GM21526 (cell line): ENCODE data around the gene SYT13.
"Not testable (repeated sequence)": the region's sequence is repeated elsewhere in the genome, so short reads cannot be mapped to it uniquely, and the experiment has no call there.

Experiments used
- ATAC-seq: cut with Tn5 transposase; IDR thresholded peaks from one replicate; pipeline ENCODE4 v1.9.1; 2021; ENCODE audit warnings: moderate library complexity; ENCODE audit not compliant: unreplicated experiment, low FRiP score

The SYT13 gene

DNA sequence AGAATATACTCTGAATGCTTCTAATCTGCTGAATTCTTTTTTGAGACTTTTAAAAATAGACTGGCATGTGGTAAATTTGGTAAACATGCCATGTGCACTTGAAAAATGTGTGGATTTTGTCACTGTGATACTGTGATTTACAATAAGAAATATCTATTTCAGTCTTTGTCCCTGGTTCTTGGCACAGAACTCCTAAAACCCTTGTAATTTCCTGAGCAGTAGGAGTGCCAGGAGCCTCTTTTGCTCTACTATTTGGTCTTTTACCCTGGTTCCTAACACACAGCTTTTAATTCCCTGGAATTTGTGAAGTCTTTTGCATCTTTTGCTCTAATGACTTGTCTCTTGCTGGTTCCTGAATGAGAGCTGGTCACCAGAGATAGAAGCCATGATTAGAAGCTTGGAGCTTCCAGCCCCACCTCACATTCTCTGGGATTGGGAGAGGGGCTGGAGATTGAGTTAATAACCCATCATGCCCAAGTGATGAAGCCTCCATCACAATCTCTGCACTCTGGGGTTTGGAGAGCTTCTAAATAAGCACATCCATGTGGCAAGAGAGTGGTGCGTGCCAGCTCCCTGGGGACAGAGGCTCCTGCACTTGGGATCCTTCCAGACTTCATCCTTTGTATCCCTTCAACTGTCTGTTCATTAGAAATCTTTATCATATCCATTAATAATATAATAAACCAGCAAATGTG, 27.2 kb upstream of the SYT13 start:
- ATAC-seq, result no peak

DNA sequence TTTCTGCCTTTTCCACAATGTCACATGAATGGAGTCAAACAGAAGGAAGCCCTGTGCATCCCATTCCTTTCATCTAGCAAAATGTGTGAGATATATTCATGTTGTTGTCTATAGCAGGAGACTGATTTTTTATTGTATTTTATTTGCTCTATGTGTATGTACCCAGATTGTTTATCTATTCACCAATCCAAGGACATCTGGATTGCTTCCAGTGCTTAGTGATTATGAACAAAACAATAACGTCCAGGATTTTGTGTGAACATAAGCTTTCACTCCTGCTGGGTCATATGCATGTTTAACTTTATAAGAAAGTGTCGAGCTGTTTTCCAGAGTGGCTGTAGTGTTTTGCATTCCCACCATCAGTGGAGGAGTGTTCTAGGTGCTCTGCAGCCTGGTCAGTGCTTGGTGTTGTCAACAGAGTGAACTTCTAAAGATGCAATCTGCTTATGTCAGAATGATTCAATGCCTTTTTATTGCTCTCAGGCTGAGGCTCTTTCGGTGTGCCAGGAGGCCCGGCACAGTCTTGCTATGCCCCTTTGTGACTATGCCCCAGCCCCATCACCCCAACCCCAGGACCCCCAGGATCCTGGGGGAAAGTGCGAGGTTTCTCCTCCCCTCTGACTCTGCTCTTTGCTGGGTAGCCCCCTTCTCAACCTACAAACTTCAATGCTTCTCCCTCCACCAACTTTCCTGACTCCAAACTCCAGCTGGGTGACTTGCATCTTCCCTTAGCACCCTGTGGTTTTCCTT, 19.9 kb upstream of the SYT13 start:
- no peak for ATAC-seq

DNA sequence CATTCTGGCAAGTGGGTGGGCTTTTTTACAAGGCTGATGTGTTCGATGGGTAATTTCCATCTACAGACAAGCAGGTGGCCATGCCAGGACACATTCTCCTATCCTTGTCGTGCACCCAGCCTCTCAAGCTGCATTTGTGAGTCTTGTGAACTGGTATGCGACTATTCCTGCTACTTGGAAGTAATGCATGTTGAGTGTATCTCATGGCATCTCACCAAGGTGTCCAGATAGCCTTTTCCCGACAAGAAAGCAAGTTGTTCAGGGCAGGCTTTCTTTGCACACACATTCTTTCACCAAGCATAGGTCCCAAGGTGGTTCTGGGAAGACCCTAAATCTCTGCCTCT, 18.8 kb upstream of the SYT13 start:
- ATAC-seq, result no peak

DNA sequence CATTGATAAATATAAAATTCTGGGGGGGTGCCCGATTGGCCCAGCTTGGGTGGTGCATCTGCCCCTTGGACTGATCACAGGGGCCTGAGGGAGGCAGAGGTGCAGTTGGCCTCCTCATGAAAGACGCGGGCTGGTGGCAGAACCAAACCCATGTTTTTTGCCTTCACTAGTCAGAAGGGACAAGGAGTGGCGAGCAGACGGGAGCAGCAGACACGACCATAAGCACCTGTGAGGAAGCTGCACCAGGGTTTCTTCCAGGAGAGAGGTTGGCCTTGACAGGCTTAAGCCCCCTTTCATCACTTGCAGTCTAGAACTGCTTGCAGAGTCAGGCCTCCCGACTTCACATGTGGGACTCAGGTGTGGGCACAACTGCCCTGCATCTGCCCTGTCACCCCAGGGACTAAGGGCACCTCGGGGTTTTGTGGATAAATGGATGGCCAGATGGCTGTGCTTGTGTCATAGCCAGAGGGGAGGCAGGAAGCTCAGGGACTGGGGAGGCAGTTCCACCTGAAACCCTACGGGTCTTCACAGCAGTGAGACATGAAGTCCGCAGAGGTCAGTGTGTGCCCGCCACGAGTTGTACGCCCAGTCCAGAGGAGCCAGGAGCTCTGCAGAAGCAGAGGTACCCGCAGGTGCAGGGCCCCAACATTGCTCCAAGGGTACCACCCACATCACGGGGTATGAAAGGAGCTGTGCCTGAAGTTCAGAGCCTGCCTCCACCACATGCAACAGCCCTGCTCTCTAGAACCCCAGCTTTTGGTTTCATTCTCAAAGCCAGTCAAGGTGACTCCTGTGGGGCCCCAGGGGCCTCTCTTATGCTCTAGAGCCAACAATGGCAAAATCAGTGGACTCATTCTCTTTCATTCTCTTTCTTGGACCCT, 18.2 kb upstream of the SYT13 start:
- no peak for ATAC-seq

DNA sequence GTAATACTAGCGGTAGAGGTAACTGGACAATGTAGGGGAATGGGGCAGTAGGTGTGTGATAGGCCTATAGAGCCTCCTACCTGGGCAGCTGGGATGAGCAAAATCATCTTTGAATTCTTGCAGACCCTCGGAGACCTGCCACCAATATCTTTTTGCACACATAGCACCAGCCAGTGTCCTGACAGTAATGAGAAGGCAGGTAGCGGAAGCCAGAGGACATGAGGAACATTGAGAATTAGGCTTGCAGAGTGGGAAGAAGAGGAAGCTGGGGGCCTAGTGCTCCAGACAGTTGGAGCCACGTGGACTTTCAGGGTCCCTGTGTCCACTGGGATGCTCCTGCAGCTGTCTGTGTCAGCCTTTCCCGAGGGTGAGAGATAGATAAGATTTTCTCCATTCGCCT, 17.2 kb upstream of the SYT13 start:
- no peak for ATAC-seq

DNA sequence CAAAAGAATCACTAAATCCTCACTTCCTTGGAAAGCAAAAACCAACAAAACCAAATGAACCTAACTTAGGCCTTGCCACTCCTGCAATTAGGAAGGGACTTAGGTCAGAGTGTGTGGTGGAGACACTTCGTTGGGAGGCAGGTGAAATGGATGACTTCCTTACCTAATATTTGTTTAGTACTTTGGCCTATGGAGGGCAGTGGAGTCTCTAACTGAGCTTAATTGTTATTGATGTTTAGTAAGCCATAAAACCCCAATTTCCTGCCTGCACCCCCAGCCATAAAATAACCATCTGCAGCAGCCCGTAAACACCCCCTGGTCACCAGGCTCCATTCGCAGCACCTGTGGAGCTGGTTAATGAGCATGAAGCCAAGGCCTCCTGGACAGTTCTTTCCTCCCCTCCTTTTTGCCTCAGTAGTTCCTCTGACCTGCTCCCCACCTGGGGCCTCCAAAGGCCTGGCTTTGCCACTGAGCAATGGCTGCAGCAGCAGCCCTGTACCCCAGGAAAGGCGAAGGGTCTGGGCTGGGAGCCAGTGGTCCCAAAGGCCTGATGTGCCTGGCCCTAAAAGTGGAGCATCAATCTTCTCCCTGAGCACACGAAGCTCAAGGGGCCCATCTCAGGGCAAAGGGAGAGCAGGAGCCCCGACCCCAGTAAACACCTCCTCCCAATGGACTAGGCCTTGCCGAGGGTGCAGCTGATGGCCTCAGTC, 15.6 kb upstream of the SYT13 start:
- ATAC-seq, result no peak

DNA sequence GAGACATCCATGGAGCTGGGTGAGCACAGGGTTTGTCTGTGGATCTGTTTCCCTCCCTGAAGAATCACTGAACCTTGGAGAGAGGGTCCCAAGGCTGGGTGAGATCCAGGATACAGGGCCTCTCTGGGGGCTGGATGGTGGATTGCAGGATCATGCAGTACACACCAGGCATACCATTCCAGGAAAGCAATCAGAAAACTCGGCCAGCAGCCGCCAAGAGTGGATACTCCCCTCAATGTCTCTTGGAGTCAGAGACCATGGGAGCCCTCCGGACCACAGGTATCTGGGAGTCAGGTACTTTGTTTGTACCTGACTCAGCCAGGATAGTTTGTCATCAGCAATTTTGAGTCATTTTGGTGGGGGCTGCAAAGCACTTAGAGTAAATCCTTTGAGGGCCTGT, 14.6 kb upstream of the SYT13 start:
- no peak for ATAC-seq

DNA sequence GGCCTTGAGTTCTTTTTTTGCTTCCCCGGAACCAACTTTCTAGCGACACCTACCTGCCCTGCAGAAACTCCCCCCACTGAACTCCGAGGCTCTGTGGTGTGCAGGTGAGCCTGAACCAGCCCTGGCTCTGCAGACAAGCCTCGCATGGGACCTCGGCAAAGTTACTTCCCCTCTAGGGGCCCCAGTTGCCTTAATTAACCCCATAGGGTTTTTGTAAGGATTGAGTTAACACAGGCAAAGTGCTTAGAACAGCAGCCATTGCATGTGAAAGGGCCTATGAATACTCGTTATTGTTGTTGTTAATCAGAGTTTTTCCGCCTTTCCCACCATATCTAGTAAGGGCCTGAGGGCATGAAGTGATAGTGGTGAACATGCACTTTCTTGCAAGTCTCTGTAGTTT, 12.6 kb upstream of the SYT13 start:
- ATAC-seq, result no peak

DNA sequence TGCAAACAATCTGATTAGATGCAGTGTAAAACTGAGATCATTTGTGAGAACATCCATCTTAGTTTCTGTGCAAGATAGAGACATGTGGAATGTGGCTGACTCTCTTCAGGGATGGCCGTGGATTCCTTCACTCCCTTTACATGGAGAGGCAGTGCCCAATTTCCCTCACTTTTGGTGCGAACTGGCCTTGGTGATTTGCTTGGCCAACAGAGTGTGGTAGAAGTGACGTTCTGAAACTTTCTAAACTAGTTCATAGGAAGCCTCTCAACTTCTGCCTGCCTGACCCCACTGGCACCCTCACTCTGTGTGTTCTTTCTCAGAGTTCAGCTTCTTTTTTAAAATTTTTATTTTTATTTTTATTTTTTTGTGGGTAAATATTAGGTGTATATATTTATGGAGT, 9.9 kb upstream of the SYT13 start:
- no peak for ATAC-seq

DNA sequence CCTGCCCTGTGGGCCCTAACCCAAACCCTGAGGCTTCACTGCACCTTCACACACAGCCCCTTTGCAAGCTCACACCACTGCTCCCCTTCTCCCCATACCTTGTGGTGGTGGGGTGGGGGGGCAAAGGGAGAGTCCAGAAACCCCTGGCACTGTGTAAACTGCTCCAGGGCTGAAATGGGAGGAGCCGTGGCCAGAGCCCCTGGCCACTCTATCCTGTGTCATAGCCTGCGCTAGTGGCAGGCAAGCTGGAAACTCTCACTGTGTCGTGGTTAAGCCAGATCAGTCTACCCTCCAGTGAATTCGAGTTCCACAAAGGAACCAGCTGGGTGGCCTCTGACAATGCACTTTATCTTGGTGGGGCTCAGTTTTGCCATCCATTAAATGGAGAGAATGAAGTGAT, 8.4 kb upstream of the SYT13 start:
- no peak for ATAC-seq

DNA sequence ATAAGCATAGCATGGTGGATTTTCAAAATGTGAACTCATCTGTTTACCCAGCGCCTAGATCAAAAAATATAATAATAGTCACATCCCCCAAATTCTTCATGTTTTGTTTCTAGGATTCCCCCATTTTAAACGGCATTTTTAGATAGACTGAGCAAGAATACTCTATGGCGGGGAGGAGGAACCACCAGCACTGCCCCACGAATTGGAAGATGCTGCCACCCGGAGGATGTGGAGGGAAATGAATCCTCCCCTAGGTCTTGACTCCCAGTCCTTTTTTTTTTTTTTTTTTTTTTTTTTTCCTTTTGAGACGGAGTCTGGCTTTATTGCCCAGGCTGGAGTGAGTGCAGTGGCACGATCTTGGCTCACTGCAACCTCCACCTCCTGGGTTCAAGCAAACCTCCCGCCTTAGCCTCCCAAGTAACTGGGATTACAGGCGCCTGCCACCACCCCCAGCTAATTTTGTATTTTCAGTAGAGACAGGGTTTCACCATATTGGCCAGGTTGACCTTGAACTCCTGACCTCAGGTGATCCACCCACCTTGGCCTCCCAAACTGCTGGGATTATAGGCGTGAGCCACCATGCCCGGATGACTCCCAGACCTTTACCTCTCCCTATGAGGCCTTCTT, 7.5 kb upstream of the SYT13 start:
- ATAC-seq, result not testable (repeated sequence)

DNA sequence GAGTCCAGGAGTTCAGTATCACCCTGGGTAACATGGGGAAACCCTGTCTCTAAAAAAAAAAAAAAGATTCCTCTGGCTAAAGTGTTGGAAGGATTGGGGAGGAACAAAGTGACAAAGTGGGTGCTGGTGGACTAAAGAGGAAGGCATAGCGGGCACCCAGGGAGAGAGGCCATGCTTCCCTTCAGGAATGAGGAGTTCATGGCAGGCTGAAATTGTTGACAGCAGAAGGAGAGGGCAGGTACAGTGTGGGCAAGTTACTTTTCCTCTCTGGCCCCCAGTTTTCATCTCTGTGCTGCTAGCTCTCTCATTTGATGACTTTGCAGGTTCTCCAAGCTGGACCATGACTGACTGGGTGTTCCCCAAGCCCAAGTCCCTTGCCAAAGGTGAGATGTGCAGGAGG, 4.4 kb upstream of the SYT13 start:
- no peak for ATAC-seq

DNA sequence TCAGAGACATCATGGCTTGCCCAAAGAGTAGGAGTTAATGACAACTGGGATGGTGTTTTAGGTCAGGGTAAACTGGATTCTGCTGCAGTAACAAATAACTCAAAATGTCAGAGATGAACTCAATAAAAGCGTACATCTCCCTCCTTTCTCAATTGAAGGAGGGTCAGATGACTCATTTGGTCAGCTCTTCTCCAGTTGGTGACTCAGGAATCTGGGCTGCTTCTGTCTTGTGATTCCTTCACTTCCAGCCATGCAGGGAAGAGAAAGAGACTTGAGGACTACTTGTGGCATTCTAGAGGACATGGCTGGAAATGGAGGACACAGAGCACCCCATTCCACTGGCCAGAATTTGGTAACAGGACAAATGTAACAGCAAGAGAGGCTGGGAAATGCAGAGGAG, 3.2 kb upstream of the SYT13 start:
- no peak for ATAC-seq

DNA sequence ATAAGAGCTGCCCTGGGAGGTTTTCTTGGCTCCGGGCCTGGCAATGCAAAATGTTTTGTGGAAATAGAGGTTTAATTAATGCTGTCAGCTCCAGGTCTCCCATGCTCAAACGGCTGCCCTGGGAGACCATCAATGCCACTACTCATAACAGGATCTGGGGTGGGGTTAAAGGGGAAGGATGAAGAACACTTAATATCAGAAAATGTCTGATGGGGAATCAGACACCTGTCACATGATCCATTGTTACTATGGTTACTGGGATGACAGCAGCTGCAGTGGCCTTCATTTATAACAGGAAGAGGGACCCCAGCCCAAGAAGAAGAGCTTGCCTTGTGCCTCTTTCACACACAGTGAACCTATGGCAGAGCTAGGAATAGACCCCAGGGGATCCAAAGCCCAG, 2.2 kb upstream of the SYT13 start:
- no peak for ATAC-seq

DNA sequence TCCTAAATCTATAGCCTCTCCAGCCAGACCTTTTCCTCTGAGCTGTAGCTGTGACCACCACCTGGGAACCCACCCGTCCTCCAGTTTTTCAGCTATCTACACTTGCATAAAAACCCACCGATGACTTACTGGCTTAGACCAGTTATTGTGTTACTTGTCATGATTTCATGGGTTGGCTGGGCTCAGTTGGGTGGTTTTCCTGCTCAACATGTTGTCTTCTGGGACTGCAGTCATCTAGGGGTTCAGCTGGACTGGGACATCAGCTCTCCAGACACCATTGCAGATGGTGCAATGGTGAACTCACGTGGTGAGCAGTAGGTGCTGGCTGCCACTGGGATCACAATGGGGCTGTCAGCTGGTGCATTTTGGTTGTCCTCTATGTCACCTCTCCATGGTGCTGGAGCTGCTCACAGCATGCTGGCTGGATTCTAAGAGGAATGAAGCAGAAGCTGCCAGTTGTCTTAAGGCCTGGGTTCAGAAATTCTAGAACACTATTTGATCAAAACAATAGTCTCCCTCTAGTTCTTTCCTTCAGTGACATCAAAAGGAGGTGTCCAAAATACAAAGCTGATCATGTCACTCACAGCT, 1.3 kb upstream of the SYT13 start:
- no peak for ATAC-seq

DNA sequence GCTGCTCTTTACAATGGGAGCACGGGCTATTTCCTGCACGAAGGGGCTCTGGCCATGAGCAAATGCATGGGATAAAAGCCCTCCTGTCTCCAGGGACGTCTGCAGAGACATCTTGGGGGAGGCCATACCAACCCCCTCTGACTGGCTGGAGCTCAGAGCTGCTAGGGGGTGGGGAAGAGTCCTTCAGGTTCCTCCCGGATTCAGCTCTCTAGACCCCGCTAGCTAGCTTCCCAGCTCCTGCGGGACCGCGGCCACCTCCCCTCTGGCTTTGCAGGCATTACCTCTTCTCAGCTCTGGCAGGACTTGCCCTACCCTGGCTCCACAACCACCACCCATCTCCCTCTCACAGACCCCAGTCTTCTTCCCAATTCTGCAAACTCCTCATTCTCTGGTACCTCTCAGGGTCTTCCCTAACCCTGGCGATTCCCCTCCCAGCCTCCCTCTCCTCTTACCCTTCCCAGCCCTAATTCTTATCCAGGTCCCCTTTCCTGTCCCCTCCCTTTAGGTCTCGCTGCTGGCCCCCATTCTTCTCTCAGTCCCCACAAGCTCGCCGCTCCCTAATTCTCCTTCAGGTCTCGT, 802 bp downstream of the SYT13 start:
- ATAC-seq, result no peak

DNA sequence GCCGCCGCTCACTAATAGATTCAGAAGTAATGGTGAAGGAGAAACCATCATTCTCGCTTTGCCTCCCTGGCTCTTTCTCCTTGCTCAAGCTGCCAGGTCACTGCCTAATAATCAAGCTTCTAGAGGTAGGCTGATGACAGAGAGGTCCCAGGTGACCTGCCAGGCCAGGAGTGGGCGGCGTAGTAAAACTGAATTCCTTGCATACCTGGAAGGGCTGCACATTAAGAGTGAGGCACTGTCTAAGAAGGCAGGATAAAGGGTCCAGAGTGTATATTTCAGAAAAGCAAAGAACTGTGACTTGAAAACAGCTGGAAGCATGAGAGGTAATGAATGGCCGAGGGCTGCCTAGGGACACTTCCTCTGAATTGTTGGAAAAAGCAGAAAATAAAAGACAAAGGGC, 4.1 kb downstream of the SYT13 start:
- no peak for ATAC-seq

DNA sequence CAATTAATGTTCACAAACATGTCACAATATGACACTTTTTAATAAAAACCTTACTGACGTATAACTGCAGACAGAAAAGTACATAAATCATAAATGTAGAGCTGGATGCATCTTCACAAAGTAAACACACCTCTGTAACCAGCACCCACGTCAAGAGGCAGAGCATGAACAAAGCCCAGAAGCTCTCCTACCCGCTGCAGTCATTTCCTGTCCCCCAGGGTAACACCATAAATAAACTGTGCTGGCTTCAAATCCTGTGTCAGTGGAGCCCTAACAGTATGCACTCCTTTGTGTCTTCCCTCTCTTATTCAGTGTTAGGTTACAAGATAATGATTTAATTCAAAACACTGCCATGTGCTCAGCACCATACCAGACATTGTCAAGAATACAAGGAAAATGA, 5.7 kb downstream of the SYT13 start:
- no peak for ATAC-seq

DNA sequence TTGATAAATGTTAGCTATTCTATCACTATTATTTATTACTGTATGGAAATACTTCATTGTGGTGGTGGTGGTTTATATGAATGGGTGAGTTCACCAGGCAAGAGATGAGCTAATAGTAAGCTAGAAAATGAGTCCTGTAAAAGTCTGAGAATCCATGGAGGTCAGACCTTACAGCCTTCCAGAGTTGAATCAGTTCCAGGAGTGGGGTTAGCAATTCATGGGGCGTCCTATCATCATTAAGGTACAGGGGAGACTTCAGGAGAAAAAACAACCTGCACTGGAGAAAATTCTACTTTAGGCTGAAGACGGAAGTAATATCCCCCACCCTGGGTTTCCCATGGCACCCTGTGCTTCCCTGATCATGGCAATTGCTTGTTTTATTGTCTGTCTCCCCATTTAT, 6.5 kb downstream of the SYT13 start:
- no peak for ATAC-seq

DNA sequence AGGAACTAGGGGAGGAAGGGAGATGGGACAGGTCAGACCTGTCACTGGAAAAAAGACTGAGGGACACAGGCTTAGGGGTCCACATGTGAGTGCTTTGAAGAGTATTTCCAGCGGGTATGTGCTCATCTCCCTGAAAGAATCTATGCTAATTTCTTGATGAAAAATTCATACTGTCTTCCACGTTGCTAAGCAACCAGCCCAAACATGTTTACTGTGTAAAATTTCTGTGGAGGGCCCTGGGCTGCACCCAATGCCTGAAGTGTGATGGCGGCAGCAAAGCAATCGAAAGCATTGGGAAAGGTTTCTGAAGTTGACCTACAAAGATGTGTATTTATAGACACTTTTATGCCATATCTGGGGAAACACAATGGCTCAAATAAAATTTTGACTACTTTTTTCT, 7.4 kb downstream of the SYT13 start:
- ATAC-seq, result no peak
